ENCODE measurements around the gene IL22RA2.

Gene IL22RA2

GRCh38 chr6:137150072-137150471 lies 23.4 kb downstream of the IL22RA2 start:
- Histone ChIP-seq H3K27ac (ENCODE audit: low read depth, low read length, severe bottlenecking) (no peak overlapping the region), H3K4me1 (ENCODE audit: control insufficient read depth, insufficient read depth, low read length, poor library complexity, severe bottlenecking) (peaks cover 6% of the 10 kb centered on the region), H3K4me3 (ENCODE audit: extremely low read depth, insufficient read depth, low read length, poor library complexity, severe bottlenecking) (no peak overlapping the region), H3K36me3 (ENCODE audit: control insufficient read depth, insufficient read depth, low read length) (no peaks in the 10 kb centered on the region), H3K9me3 (ENCODE audit: control insufficient read depth, low read length) (no peaks in the 10 kb centered on the region)
- no CpG with 5 or more reads among the region's 3 CpGs for WGBS, 2 experiments (ENCODE audit: insufficient coverage in 2 of 2)

- Histone ChIP-seq H3K27ac (ENCODE audit: low read depth, low read length, severe bottlenecking) (no peak overlapping the region), H3K4me1 (ENCODE audit: control insufficient read depth, insufficient read depth, low read length, poor library complexity, severe bottlenecking) (peaks cover 6% of the 10 kb centered on the region), H3K36me3 (ENCODE audit: control insufficient read depth, insufficient read depth, low read length) (no peaks in the 10 kb centered on the region), H3K4me3 (ENCODE audit: extremely low read depth, insufficient read depth, low read length, poor library complexity, severe bottlenecking) (no peak overlapping the region), H3K9me3 (ENCODE audit: control insufficient read depth, low read length) (no peaks in the 10 kb centered on the region)
- 100% methylated on average over 1 of the region's 1 CpG for WGBS, 2 experiments (ENCODE audit: insufficient coverage in 2 of 2)
Measured at GRCh38 chr6:137149035-137149393, 24.4 kb downstream of the IL22RA2 start.

- Histone ChIP-seq H3K4me1 (ENCODE audit: control insufficient read depth, insufficient read depth, low read length, poor library complexity, severe bottlenecking) (peaks cover 6% of the 10 kb centered on the region), H3K4me3 (ENCODE audit: extremely low read depth, insufficient read depth, low read length, poor library complexity, severe bottlenecking) (no peak overlapping the region), H3K36me3 (ENCODE audit: control insufficient read depth, insufficient read depth, low read length) (no peaks in the 10 kb centered on the region), H3K9me3 (ENCODE audit: control insufficient read depth, low read length) (no peaks in the 10 kb centered on the region), H3K27ac (ENCODE audit: low read depth, low read length, severe bottlenecking) (no peak overlapping the region)
- WGBS, 2 experiments (ENCODE audit: insufficient coverage in 2 of 2), result no CpG with 5 or more reads among the region's 2 CpGs
Measured at GRCh38 chr6:137148306-137149034, 25.0 kb downstream of the IL22RA2 start.

- WGBS, 2 experiments (ENCODE audit: insufficient coverage in 2 of 2), result 79 to 100% methylated on average over 2 of the region's 4 CpGs
- no peaks in the 10 kb centered on the region for H3K36me3 ChIP-seq (ENCODE audit: control insufficient read depth, insufficient read depth, low read length)
- no peak overlapping the region for H3K4me3 ChIP-seq (ENCODE audit: extremely low read depth, insufficient read depth, low read length, poor library complexity, severe bottlenecking)
- no peak overlapping the region for H3K27ac ChIP-seq (ENCODE audit: low read depth, low read length, severe bottlenecking)
- no peaks in the 10 kb centered on the region for H3K9me3 ChIP-seq (ENCODE audit: control insufficient read depth, low read length)
- H3K4me1 ChIP-seq (ENCODE audit: control insufficient read depth, insufficient read depth, low read length, poor library complexity, severe bottlenecking), result peaks cover 6% of the 10 kb centered on the region
Measured at GRCh38 chr6:137147195-137147594, 26.2 kb downstream of the IL22RA2 start.

DNA sequence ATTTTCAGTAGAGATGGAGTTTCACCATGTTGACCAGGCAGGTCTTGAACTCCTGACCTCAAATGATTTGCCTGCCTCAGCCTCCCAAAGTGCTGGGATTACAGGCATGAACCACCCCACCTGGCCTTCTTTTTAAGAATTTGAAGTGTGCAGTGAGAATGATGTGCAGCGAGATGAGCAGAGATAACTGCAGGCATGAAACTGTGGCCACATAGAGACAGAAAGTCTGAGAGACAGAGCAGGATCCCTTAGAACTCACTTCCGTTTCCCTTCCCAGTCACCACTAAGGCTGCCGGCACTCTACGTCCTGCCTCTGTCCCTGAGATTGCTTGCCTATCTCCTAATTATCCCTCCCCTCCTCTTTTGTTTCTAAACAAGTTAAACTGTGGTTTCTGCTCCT lies 27.2 kb downstream of the IL22RA2 start:
- 81 to 91% methylated on average over 4 of the region's 4 CpGs for WGBS, 2 experiments (ENCODE audit: insufficient coverage in 2 of 2)
- Histone ChIP-seq H3K9me3 (ENCODE audit: control insufficient read depth, low read length) (no peaks in the 10 kb centered on the region), H3K27ac (ENCODE audit: low read depth, low read length, severe bottlenecking) (no peak overlapping the region)

DNA sequence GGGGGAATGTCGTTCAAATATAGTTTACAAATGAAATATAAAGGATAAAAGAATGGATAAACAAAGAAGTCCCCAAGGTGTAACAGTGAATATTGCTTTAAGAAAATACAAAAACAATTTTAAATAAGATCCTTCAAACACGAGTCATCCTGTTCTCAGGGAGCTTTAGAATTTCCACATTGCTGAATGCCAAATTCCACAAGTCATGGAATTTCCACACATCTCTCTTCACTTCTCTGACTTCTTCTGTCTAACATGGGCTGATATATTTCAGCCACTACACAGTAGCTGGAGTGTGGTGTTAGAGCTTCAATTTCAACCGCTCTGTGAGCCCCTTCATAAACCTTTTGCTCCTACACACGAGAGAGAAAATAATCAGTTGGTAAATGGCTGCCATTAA lies 28.0 kb downstream of the IL22RA2 start:
- no peak overlapping the region for H3K4me3 ChIP-seq (ENCODE audit: extremely low read depth, insufficient read depth, low read length, poor library complexity, severe bottlenecking)
- peaks cover 6% of the 10 kb centered on the region for H3K4me1 ChIP-seq (ENCODE audit: control insufficient read depth, insufficient read depth, low read length, poor library complexity, severe bottlenecking)
- WGBS, 2 experiments (ENCODE audit: insufficient coverage in 2 of 2), result 89 to 90% methylated on average over 1 to 2 of the region's 4 CpGs
- H3K36me3 ChIP-seq (ENCODE audit: control insufficient read depth, insufficient read depth, low read length), result no peaks in the 10 kb centered on the region
- H3K9me3 ChIP-seq (ENCODE audit: control insufficient read depth, low read length), result no peaks in the 10 kb centered on the region
- peak overlapping the region; percentile 16 for H3K27ac ChIP-seq (ENCODE audit: low read depth, low read length, severe bottlenecking)

More for the DNA sequence above, 27.2 kb downstream of the IL22RA2 start:
- no peak overlapping the region for H3K4me3 ChIP-seq (ENCODE audit: extremely low read depth, insufficient read depth, low read length, poor library complexity, severe bottlenecking)
- peaks cover 6% of the 10 kb centered on the region for H3K4me1 ChIP-seq (ENCODE audit: control insufficient read depth, insufficient read depth, low read length, poor library complexity, severe bottlenecking)
- H3K36me3 ChIP-seq (ENCODE audit: control insufficient read depth, insufficient read depth, low read length), result no peaks in the 10 kb centered on the region

DNA sequence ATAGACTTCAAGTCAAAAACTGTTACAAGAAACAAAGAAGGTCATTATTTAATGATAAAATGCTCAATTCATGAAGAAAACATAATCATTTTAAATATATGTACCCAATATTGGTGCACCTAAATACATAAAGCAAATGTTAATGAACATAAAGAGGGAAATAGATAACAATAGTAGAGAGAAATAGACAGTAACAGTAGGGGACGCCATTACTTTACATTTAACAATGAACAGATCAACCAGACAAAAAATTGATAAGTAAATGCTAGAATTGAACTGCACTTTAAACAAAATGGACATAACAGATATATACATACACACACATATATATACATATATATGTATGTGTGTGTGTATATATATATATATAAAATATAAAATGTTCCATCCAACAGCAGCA lies 37.4 kb downstream of the IL22RA2 start:
- no CpG with 5 or more reads among the region's 1 CpG for WGBS, 2 experiments (ENCODE audit: insufficient coverage in 2 of 2)
- Histone ChIP-seq H3K9me3 (ENCODE audit: control insufficient read depth, low read length) (no peaks in the 10 kb centered on the region), H3K36me3 (ENCODE audit: control insufficient read depth, insufficient read depth, low read length) (no peaks in the 10 kb centered on the region), H3K27ac (ENCODE audit: low read depth, low read length, severe bottlenecking) (no peak overlapping the region), H3K4me3 (ENCODE audit: extremely low read depth, insufficient read depth, low read length, poor library complexity, severe bottlenecking) (no peak overlapping the region), H3K4me1 (ENCODE audit: control insufficient read depth, insufficient read depth, low read length, poor library complexity, severe bottlenecking) (no peaks in the 10 kb centered on the region)

DNA sequence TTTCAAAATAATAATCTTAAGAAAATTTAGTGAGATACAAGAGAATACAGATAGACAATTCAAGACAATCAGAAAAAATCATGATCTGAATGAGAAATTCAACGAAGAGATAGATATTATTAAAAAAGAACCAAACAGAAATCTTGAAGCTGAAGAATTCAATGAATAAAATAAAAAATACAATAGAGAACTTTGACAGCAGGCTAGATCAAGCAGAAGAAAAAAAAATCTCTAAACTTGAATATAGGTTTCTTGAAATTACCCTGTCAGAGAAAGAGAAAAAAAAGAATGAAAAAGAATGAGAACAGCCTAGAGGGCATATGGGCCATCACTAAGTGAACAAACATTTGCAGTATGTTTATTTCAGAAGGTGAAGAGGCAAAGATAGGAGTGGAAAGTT lies 39.0 kb downstream of the IL22RA2 start:
- no CpG with 5 or more reads among the region's 1 CpG for WGBS, 2 experiments (ENCODE audit: insufficient coverage in 2 of 2)
- Histone ChIP-seq H3K36me3 (ENCODE audit: control insufficient read depth, insufficient read depth, low read length) (no peaks in the 10 kb centered on the region), H3K4me1 (ENCODE audit: control insufficient read depth, insufficient read depth, low read length, poor library complexity, severe bottlenecking) (no peaks in the 10 kb centered on the region), H3K9me3 (ENCODE audit: control insufficient read depth, low read length) (no peaks in the 10 kb centered on the region), H3K27ac (ENCODE audit: low read depth, low read length, severe bottlenecking) (no peak overlapping the region), H3K4me3 (ENCODE audit: extremely low read depth, insufficient read depth, low read length, poor library complexity, severe bottlenecking) (no peak overlapping the region)

GRCh38 chr6:137133122-137133521 lies 40.3 kb downstream of the IL22RA2 start:
- no peaks in the 10 kb centered on the region for H3K4me1 ChIP-seq (ENCODE audit: control insufficient read depth, insufficient read depth, low read length, poor library complexity, severe bottlenecking)
- H3K4me3 ChIP-seq (ENCODE audit: extremely low read depth, insufficient read depth, low read length, poor library complexity, severe bottlenecking), result no peak overlapping the region
- H3K27ac ChIP-seq (ENCODE audit: low read depth, low read length, severe bottlenecking), result no peak overlapping the region
- WGBS, 2 experiments (ENCODE audit: insufficient coverage in 2 of 2), result 94 to 100% methylated on average over 3 of the region's 3 CpGs
- H3K36me3 ChIP-seq (ENCODE audit: control insufficient read depth, insufficient read depth, low read length), result no peaks in the 10 kb centered on the region
- no peaks in the 10 kb centered on the region for H3K9me3 ChIP-seq (ENCODE audit: control insufficient read depth, low read length)

DNA sequence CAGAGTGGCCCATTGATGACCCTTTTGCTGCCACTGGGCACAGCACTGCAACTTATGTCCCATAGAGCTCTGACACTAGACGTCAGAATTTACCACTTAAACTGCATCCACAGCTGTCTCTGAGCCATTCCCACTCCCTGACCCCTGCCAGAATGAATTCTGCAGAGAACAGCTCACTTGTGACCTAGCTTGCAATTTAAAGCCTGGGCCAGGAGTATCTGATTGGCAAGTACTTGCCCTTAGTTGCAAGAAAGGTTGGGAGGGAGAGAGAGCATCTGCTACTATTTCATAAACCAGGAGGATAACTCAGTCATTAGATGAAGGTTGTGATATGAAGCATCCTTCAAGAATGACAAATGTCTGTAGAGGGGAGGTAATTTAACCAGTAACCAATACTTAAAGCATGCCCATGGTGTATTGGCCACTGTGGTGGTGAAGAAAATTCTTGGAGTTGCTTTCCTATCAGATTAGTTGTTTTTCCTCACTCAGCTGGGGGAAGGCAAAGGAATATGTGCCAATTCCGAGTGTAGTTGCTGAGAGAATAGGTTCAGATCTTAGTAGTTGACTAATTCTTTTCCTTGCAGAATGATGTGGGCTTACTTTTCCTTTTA lies 46.5 kb downstream of the IL22RA2 start:
- WGBS, 2 experiments (ENCODE audit: insufficient coverage in 2 of 2), result 88% methylated on average over 1 of the region's 2 CpGs; no CpG with 5 or more reads in 1 of the 2 experiments
- H3K9me3 ChIP-seq (ENCODE audit: control insufficient read depth, low read length), result no peaks in the 10 kb centered on the region
- no peak overlapping the region for H3K27ac ChIP-seq (ENCODE audit: low read depth, low read length, severe bottlenecking)

DNA sequence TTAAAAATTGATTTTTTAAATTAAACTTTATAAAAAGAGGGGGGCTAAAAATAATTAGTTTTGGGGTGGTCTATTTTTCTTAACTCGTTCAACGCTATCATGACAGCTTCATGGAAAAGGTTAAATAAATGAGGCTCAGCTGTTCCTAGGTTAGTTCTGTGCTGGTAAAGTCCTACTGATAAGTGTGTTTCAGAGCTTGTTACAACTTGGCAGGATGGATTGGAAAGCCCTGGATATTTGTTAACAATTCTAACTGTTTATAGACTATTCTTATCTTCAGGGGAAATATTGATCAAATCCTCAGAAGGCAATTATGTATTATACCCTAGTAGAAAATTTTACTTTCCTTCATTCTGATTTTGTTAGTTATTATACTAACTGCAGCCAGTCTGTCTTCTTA lies 50.4 kb downstream of the IL22RA2 start:
- no peaks in the 10 kb centered on the region for H3K9me3 ChIP-seq (ENCODE audit: control insufficient read depth, low read length)
- H3K36me3 ChIP-seq (ENCODE audit: control insufficient read depth, insufficient read depth, low read length), result no peaks in the 10 kb centered on the region
- no peak overlapping the region for H3K27ac ChIP-seq (ENCODE audit: low read depth, low read length, severe bottlenecking)
- WGBS, 2 experiments (ENCODE audit: insufficient coverage in 2 of 2), result 92 to 100% methylated on average over 2 of the region's 2 CpGs
- H3K4me1 ChIP-seq (ENCODE audit: control insufficient read depth, insufficient read depth, low read length, poor library complexity, severe bottlenecking), result no peaks in the 10 kb centered on the region
- H3K4me3 ChIP-seq (ENCODE audit: extremely low read depth, insufficient read depth, low read length, poor library complexity, severe bottlenecking), result no peak overlapping the region

More for the DNA sequence above, 46.5 kb downstream of the IL22RA2 start:
- no peak overlapping the region for H3K4me3 ChIP-seq (ENCODE audit: extremely low read depth, insufficient read depth, low read length, poor library complexity, severe bottlenecking)
- H3K36me3 ChIP-seq (ENCODE audit: control insufficient read depth, insufficient read depth, low read length), result no peaks in the 10 kb centered on the region
- no peaks in the 10 kb centered on the region for H3K4me1 ChIP-seq (ENCODE audit: control insufficient read depth, insufficient read depth, low read length, poor library complexity, severe bottlenecking)

Data from mesodermal cell (in vitro differentiated cells).